Endothelial cell of umbilical vein (primary cell): Measurements from ENCODE around the gene VGLL3. TPM values are rescaled to one million over a fixed set of nuclear protein-coding genes. Genes with fewer than 3 reads are reported as not detected.

Source experiments
- BruUV-seq: library from RNA; stranded (reverse); fragments of 400-500 nt; replicated peaks from 2 replicates; lab custom pipeline; 2021; lab: Mats Ljungman, UMichigan
- CTCF ChIA-PET: fragments of 300-600, 350-600 bp; sonication (Branson Sonifier 250); formaldehyde crosslinking; loops from one replicate; lab custom pipeline; 2021; ENCODE audit warnings: antibody characterized with exemption, inconsistent platforms; lab: Charles Lee
- POLR2A ChIA-PET: fragments of 300-600, 350-600 bp; sonication (Branson Sonifier 250); formaldehyde crosslinking; loops from one replicate; lab custom pipeline; 2021; ENCODE audit warnings: antibody characterized with exemption, inconsistent platforms; lab: Charles Lee
- DNase-seq: peaks from one replicate; pipeline ENCODE4 v3.0.0-alpha.2; 2011; ENCODE audit warnings: low read depth, low spot score
- FAIRE-seq: peaks from 2 replicates; lab custom pipeline; 2011; peaks lifted over from hg19 to GRCh38; lab: Jason Lieb, UNC
- H2AFZ ChIP-seq: 2 replicates; pipeline ENCODE4 v1.6.0; 2012; ENCODE audit warnings: low read depth, low read length, control low read depth, inconsistent platforms
- H3K27ac ChIP-seq: 2 replicates; pipeline ENCODE4 v1.5.1; 2011; ENCODE audit warnings: low read depth, mild to moderate bottlenecking, control low read depth, low read length, moderate library complexity; ENCODE audit not compliant: insufficient read depth
- H3K27me3 ChIP-seq, 2 experiments: 2 replicates each; pipeline versions ENCODE4 v1.6.0 to v1.6.1; 2011; ENCODE audit warnings: low read length in 2 of 2, mixed read lengths in 1 of 2; ENCODE audit not compliant: control insufficient read depth in 2 of 2, insufficient read depth in 2 of 2
- H3K36me3 ChIP-seq, 2 experiments: 2 replicates in 1 of 2; 3 replicates in 1 of 2; pipeline ENCODE4 v1.5.1; 2011; ENCODE audit warnings: low read length in 2 of 2, mild to moderate bottlenecking in 1 of 2, moderate library complexity in 1 of 2; ENCODE audit not compliant: control insufficient read depth in 2 of 2, insufficient read depth in 2 of 2; ENCODE audit errors: extremely low read depth in 1 of 2
- H3K4me1 ChIP-seq: 3 replicates; pipeline ENCODE4 v1.5.1; 2011; ENCODE audit warnings: mild to moderate bottlenecking, low read length; ENCODE audit not compliant: control insufficient read depth, insufficient read depth; ENCODE audit errors: extremely low read depth
- H3K4me2 ChIP-seq: 2 replicates; pipeline ENCODE4 v1.6.1; 2011; ENCODE audit warnings: low read length, control low read depth, mixed read lengths; ENCODE audit not compliant: insufficient read depth
- H3K4me3 ChIP-seq, 3 experiments: fragments of 200-600 bp in 1 of 3; sonication (generic), shearing (Covaris generic) in 1 of 3; replicated peaks in 1 of 3; 2 replicates each; pipeline ENCODE4 v1.5.1; 2011 to 2016; ENCODE audit warnings: control low read depth in 3 of 3, low read length in 3 of 3, mild to moderate bottlenecking in 2 of 3, inconsistent platforms in 1 of 3, low read depth in 1 of 3, moderate library complexity in 1 of 3; ENCODE audit not compliant: insufficient read depth in 1 of 3
- H3K79me2 ChIP-seq: 2 replicates; pipeline ENCODE4 v1.6.0; 2012; ENCODE audit warnings: low read length, inconsistent platforms; ENCODE audit not compliant: control insufficient read depth, insufficient read depth
- H3K9ac ChIP-seq: replicated peaks from 2 replicates; pipeline ENCODE3; 2011; ENCODE audit warnings: low read length, control low read depth; ENCODE audit not compliant: insufficient read depth; ENCODE audit errors: extremely low read depth
- H3K9me1 ChIP-seq: replicated peaks from 3 replicates; pipeline ENCODE4 v1.6.0; 2011; ENCODE audit warnings: mild to moderate bottlenecking, low read length; ENCODE audit not compliant: control insufficient read depth, insufficient read depth; ENCODE audit errors: extremely low read depth
- H3K9me3 ChIP-seq: replicated peaks from 2 replicates; pipeline ENCODE4 v1.5.1; 2012; ENCODE audit warnings: low read length, inconsistent platforms; ENCODE audit not compliant: control insufficient read depth, insufficient read depth
- H4K20me1 ChIP-seq: replicated peaks from 2 replicates; pipeline ENCODE3; 2011; ENCODE audit warnings: mild to moderate bottlenecking, low read length; ENCODE audit not compliant: control insufficient read depth, insufficient read depth; ENCODE audit errors: extremely low read depth
- CTCF ChIP-seq, 2 donors: IDR thresholded peaks; 1 replicate in 1 of 2; 2 replicates in 1 of 2; pipeline ENCODE4 v1.5.1; 2011; ENCODE audit warnings: low read length in 2 of 2, mild to moderate bottlenecking in 2 of 2, moderate library complexity in 2 of 2, control low read depth in 1 of 2, inconsistent platforms in 1 of 2, low read depth in 1 of 2; ENCODE audit not compliant: insufficient read depth in 1 of 2; ENCODE audit errors: extremely low read depth in 1 of 2
- EZH2 ChIP-seq: IDR thresholded peaks from 2 replicates; pipeline ENCODE4 v1.6.1; 2012; ENCODE audit warnings: borderline replicate concordance, low read depth, mild to moderate bottlenecking, moderate library complexity, low read length, inconsistent platforms; ENCODE audit not compliant: severe bottlenecking
- GATA2 ChIP-seq: IDR thresholded peaks from 2 replicates; pipeline ENCODE4 v1.7.0; 2011; ENCODE audit warnings: low read depth, mild to moderate bottlenecking, moderate library complexity, mixed read lengths, low read length; ENCODE audit not compliant: insufficient read length, insufficient read depth
- JUN ChIP-seq: IDR thresholded peaks from 2 replicates; pipeline ENCODE4 v1.6.1; 2011; ENCODE audit warnings: borderline replicate concordance, low read depth; ENCODE audit not compliant: insufficient read length, insufficient read depth
- MYC ChIP-seq: IDR thresholded peaks from one replicate; pipeline ENCODE4 v1.6.1; 2011; ENCODE audit warnings: mild to moderate bottlenecking, low read depth, low read length
- POLR2A ChIP-seq: IDR thresholded peaks from 2 replicates; pipeline ENCODE4 v1.6.1; 2012; ENCODE audit warnings: low read depth, mild to moderate bottlenecking, control low read depth, low read length
- POLR2AphosphoS5 ChIP-seq: IDR thresholded peaks from 2 replicates; pipeline ENCODE4 v1.6.1; 2012; ENCODE audit warnings: low read depth, mild to moderate bottlenecking, control low read depth, low read length, moderate library complexity; ENCODE audit not compliant: insufficient read depth
- dilution Hi-C: fragments of 300-500 bp; cut with MboI; formaldehyde crosslinking; loops from one replicate; pipeline ENCODE4 v1.15.0; 2019; ENCODE audit warnings: low sequenced_read_pairs; ENCODE audit not compliant: extremely low pct_ligation_motif_present
- intact Hi-C: fragments of 100-400 bp; cut with micrococcal nuclease; formaldehyde crosslinking; loops from one replicate; pipeline ENCODE4 v1.10.0; 2022
- polyA plus RNA-seq, 4 experiments: library from polyadenylated mRNA; depleted of rRNA in 3 of 4; stranded (reverse) in 3 of 4; unstranded in 1 of 4; fragments of >200 nt; gene quantifications; 2 replicates each; pipeline versions ENCODE4 v1.2.1 to v1.2.3, GENCODE V29; 2011 to 2012; ENCODE audit warnings: missing spikeins in 1 of 4
- total RNA-seq: library from RNA; stranded (reverse); gene quantifications from 2 replicates; pipeline ENCODE4 v1.2.3, GENCODE V29; 2021
- TF ChIP-seq, protein P1 (sequence below): IDR thresholded peaks from 2 replicates; pipeline ENCODE4 v1.6.1; 2011; ENCODE audit not compliant: insufficient read depth, insufficient read length

The VGLL3 gene
- total and polyA plus RNA-seq, 2 donors (not counting 3 experiments of a cell fraction or from before 2014, with no cell fraction given): 4.2 to 12.0 TPM

DNA sequence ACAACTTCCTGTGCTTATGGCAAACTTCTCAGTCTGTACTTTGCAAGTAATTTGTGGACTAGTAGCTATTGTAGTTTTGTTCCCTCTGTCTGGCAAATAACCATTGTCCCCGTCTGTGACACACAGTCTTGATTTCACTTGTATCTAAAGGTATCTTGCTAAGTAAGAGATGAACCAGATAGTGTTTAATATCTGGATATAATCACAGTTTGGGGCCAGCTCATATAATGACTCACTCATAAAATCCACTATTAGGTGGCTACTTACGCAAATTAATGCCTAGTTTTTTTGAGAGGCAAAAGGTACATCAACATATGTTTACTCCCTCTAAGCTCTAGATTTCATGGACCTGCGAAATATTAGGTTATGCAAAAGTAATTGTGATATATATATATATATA, 30.4 kb downstream of the VGLL3 start:
- BruUV-seq: no TSS peak
- Histone ChIP-seq H3K9me3 (no peaks in the 10 kb centered on the region), H3K4me2 (no peak overlapping the region), H3K27ac (no peak overlapping the region), H2AFZ (no peak overlapping the region), H3K4me3 (no peak overlapping the region), H3K9me1 (no peaks in the 10 kb centered on the region), H3K36me3 (no peaks in the 10 kb centered on the region), H3K27me3 (no peaks in the 10 kb centered on the region), H3K9ac (no peak overlapping the region), H3K4me1 (peaks cover 9% of the 10 kb centered on the region), H4K20me1 (no peaks in the 10 kb centered on the region), H3K79me2 (no peaks in the 10 kb centered on the region)
- TF ChIP-seq EZH2 (no peak), GATA2 (no peak)
- TF ChIP-seq, protein P1, sequence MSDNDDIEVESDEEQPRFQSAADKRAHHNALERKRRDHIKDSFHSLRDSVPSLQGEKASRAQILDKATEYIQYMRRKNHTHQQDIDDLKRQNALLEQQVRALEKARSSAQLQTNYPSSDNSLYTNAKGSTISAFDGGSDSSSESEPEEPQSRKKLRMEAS: no peak
- intact Hi-C loops (no loop called here), dilution Hi-C loops (no loop called here)
- no peak for DNase-seq
- no peak for FAIRE-seq
- ChIA-PET CTCF (interaction anchor here (1.1 to 2.2 kb wide), 3 partner anchors 10 to 122 kb away, joined by 3 to 8 read pairs (median 4); no protein-coding TSS in a partner anchor), POLR2A (no interaction called here)

- intact Hi-C loops: no loop called here
Observed at GRCh38 chr3:86958534-86958933, 32.4 kb downstream of the VGLL3 start.

More at GRCh38 chr3:86958534-86958933, 32.4 kb downstream of the VGLL3 start:
- Histone ChIP-seq H3K4me1 (peaks cover 9% of the 10 kb centered on the region), H3K36me3 (no peaks in the 10 kb centered on the region), H3K79me2 (no peaks in the 10 kb centered on the region), H3K9ac (no peak overlapping the region), H3K27me3 (no peaks in the 10 kb centered on the region), H3K4me2 (no peak overlapping the region), H3K27ac (no peak overlapping the region), H3K9me3 (no peaks in the 10 kb centered on the region), H3K4me3 (no peak overlapping the region), H2AFZ (no peak overlapping the region), H3K9me1 (no peaks in the 10 kb centered on the region), H4K20me1 (no peaks in the 10 kb centered on the region)
- no peak for FAIRE-seq
- POLR2A ChIA-PET: no interaction called here
- no TSS peak for BruUV-seq
- dilution Hi-C loops: no loop called here
- DNase-seq: no peak
- CTCF ChIA-PET: no interaction called here
- TF ChIP-seq POLR2A: no peak
- no peak for TF ChIP-seq GATA2
- no peak for TF ChIP-seq POLR2AphosphoS5
- TF ChIP-seq EZH2: no peak
- TF ChIP-seq JUN: no peak
- no peak for TF ChIP-seq CTCF (IDR thresholded peaks at IDR 0.05; ENCODE audit: extremely low read depth in 1 of 2, insufficient read depth in 1 of 2, low read depth in 1 of 2, low read length in 2 of 2)
- TF ChIP-seq MYC: no peak
- TF ChIP-seq, protein P1: no peak
